Smooth muscle cell (in vitro differentiated cells): ENCODE results near the gene KAZN. TPM values are rescaled to one million over a fixed set of nuclear protein-coding genes. Genes with fewer than 3 reads are reported as not detected.

Experiments
- DNase-seq: peaks from one replicate; lab custom pipeline; 2025; ENCODE audit not compliant: unreplicated experiment; lab: John Stamatoyannopoulos, UW
- H2AFZ ChIP-seq: fragments of 200-600 bp; sonication (generic); 2 replicates; pipeline ENCODE4 v1.6.0; 2016; ENCODE audit warnings: antibody characterized with exemption, low read depth, mild to moderate bottlenecking
- H3F3A ChIP-seq: fragments of 200-600 bp; sonication (generic); 2 replicates; pipeline ENCODE4 v1.6.0; 2017; ENCODE audit warnings: antibody characterized with exemption, low read depth
- H3K27ac ChIP-seq: fragments of 200-600 bp; sonication (generic); 2 replicates; pipeline ENCODE4 v1.5.1; 2016; ENCODE audit warnings: low read depth, mild to moderate bottlenecking
- H3K27me3 ChIP-seq: fragments of 200-600 bp; sonication (generic); 2 replicates; pipeline ENCODE4 v1.6.1; 2016; ENCODE audit warnings: low read depth, mild to moderate bottlenecking
- H3K36me3 ChIP-seq: fragments of 200-600 bp; sonication (generic); 2 replicates; pipeline ENCODE4 v1.5.1; 2016; ENCODE audit warnings: low read depth
- H3K4me1 ChIP-seq: fragments of 200-600 bp; sonication (generic); 2 replicates; pipeline ENCODE4 v1.5.1; 2016; ENCODE audit warnings: low read depth
- H3K4me2 ChIP-seq: fragments of 200-600 bp; sonication (generic); 2 replicates; pipeline ENCODE4 v1.6.0; 2016; ENCODE audit warnings: mild to moderate bottlenecking
- H3K4me3 ChIP-seq: fragments of 200-600 bp; sonication (generic); 2 replicates; pipeline ENCODE4 v1.5.1; 2016; ENCODE audit warnings: mild to moderate bottlenecking
- H3K79me2 ChIP-seq: fragments of 200-600 bp; sonication (generic); 2 replicates; pipeline ENCODE4 v1.6.0; 2016; ENCODE audit warnings: low read depth, mild to moderate bottlenecking
- H3K9ac ChIP-seq: fragments of 200-600 bp; sonication (generic); 2 replicates; pipeline ENCODE4 v1.6.0; 2016; ENCODE audit warnings: low read depth
- H3K9me3 ChIP-seq: fragments of 200-600 bp; sonication (generic); replicated peaks from 2 replicates; pipeline ENCODE4 v1.5.1; 2016; ENCODE audit warnings: low read depth
- H4K20me1 ChIP-seq: fragments of 200-600 bp; sonication (generic); 2 replicates; pipeline ENCODE4 v1.6.0; 2016; ENCODE audit warnings: low read depth
- WGBS: methylation state at CpG from one replicate; pipeline ENCODE4 v1.1.7; 2016; ENCODE audit warnings: low lambda C conversion rate; 5-methylcytosine and 5-hydroxymethylcytosine counted together
- polyA plus RNA-seq: library from polyadenylated mRNA; unstranded; fragments of >200 nt; fragmentation: Nextera tagmentation; extraction: Ambion mirVana; gene quantifications from 2 replicates; pipeline ENCODE4 v1.2.1, GENCODE V29; 2016
- total RNA-seq: library from RNA; depleted of rRNA; stranded (reverse); fragments of >200 nt; gene quantifications from 2 replicates; pipeline ENCODE4 v1.2.3, GENCODE V29; 2014
- TF ChIP-seq, protein P1 (sequence below): fragments of 200-600 bp; sonication (generic); IDR thresholded peaks from 2 replicates; pipeline ENCODE4 v1.5.1; 2017; ENCODE audit warnings: borderline replicate concordance, mild to moderate bottlenecking, antibody characterized with exemption; ENCODE audit not compliant: insufficient read depth, poor library complexity, severe bottlenecking

The KAZN gene
- total and polyA plus RNA-seq, 2 experiments from 2014 or later = 6.3 to 8.2 TPM

DNA sequence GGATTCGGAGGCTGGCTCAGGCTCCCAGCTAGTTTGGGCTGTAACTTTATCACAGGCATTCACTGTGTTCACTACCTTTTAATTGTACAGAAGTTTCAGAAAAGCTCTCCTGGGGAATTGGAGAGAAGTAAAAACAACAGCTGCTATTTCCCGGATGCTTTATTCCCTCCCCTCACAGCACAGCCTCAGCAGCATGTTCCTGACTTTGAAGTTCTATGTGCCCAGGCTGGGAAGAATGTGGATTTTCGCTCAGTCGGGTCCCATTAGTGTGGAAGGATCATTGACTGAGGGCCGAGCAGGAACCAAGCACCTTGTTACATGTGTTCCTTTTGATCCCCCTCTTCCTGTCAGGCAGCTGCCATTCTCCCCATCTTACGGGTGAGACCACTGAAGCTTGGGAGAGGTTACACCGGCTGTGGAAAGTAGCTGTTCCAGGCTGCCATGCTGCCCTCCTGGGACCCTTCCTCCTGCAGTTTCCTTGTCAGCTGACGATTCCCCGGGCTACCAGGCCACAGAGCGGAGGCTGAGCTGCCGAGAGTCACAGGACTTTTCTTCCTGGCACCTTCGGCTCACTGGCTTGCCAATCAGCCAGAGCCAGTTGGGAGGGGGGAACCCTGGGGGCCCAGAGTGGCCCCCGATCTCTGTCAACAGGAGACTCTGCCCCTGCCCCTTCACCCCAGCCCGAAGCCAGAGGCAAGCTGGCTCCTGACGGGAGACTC lies 331.9 kb downstream of the KAZN start:
- Histone ChIP-seq H3K36me3 (no peaks in the 10 kb centered on the region), H3K79me2 (peaks cover 8% of the 10 kb centered on the region), H3K27ac (no peak overlapping the region), H4K20me1 (peaks cover 4% of the 10 kb centered on the region), H3K9ac (no peak overlapping the region), H3K9me3 (no peaks in the 10 kb centered on the region), H3K4me3 (no peak overlapping the region), H3K4me2 (no peak overlapping the region), H2AFZ (no peak overlapping the region), H3F3A (peaks cover 11% of the 10 kb centered on the region), H3K27me3 (no peaks in the 10 kb centered on the region), H3K4me1 (peaks cover 17% of the 10 kb centered on the region)
- TF ChIP-seq, protein P1, sequence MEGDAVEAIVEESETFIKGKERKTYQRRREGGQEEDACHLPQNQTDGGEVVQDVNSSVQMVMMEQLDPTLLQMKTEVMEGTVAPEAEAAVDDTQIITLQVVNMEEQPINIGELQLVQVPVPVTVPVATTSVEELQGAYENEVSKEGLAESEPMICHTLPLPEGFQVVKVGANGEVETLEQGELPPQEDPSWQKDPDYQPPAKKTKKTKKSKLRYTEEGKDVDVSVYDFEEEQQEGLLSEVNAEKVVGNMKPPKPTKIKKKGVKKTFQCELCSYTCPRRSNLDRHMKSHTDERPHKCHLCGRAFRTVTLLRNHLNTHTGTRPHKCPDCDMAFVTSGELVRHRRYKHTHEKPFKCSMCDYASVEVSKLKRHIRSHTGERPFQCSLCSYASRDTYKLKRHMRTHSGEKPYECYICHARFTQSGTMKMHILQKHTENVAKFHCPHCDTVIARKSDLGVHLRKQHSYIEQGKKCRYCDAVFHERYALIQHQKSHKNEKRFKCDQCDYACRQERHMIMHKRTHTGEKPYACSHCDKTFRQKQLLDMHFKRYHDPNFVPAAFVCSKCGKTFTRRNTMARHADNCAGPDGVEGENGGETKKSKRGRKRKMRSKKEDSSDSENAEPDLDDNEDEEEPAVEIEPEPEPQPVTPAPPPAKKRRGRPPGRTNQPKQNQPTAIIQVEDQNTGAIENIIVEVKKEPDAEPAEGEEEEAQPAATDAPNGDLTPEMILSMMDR = no peak
- WGBS = 88% methylated on average over 15 of the region's 15 CpGs
- DNase-seq = no peak

DNA sequence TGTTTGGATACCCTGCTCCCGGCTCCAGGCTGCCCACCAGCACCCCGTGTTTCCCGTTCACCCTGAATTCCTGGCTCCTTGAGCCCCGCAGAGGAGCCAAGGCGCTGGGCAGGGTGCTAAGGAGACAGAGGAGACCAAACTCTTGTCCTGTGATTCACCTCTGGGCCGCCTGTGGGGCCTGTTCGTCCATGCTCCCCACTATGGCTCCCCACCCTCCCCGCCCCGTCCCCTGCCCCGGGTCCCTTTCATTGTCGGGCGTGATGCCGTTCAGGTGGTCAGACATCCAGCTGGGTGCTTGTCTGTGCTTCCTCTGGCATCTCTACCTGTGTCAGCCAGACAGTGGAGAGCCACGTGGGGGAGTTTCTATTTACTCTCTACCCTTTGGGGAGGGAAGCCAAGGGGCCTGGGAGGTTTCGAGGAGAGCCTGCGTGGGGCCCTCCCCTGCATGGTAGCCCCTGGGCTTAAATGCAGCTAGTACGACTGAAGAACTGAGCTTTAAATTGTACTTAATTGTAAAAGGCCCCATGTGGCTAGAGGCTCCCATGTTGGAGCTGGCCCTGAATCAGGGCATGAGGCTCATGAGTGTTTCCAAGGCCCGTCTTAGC lies 333.7 kb downstream of the KAZN start:
- Histone ChIP-seq H3K9ac (no peak overlapping the region), H3K4me1 (peaks cover 9% of the 10 kb centered on the region), H3K9me3 (no peaks in the 10 kb centered on the region), H2AFZ (no peak overlapping the region), H3K27me3 (no peaks in the 10 kb centered on the region), H3K4me2 (no peak overlapping the region), H3F3A (peaks cover 11% of the 10 kb centered on the region), H3K27ac (no peak overlapping the region), H3K79me2 (peaks cover 8% of the 10 kb centered on the region), H3K36me3 (no peaks in the 10 kb centered on the region), H3K4me3 (no peak overlapping the region), H4K20me1 (no peaks in the 10 kb centered on the region)
- TF ChIP-seq, protein P1 = no peak
- DNase-seq = no peak
- 95% methylated on average over 18 of the region's 18 CpGs for WGBS

DNA sequence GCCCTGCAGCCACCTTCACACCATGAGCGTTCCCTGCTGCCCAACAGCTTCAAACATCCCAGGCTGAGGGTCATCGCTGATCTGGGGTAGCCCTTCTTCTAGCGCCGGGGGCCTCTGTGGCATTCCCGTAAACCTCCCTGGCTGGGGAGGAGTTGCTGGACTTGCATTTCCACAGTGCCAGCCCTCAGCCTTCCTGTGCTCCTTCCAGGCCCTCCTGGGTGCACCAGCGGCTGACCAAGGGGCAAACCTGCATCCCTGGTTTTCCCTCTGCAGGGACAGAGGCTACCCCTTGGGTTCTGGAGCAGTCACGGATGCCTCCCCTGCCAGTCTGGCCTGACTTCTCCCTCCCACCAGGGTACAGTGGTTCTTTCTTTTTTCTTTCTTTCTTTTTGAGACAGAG lies 336.4 kb downstream of the KAZN start:
- 93% methylated on average over 7 of the region's 7 CpGs for WGBS
- no peak overlapping the region for H3K4me2 ChIP-seq
- H4K20me1 ChIP-seq = no peaks in the 10 kb centered on the region
- no peak overlapping the region for H3K4me3 ChIP-seq
- H3K4me1 ChIP-seq = peaks cover 2% of the 10 kb centered on the region
- no peaks in the 10 kb centered on the region for H3K36me3 ChIP-seq
- H3K27me3 ChIP-seq = no peaks in the 10 kb centered on the region
- H3F3A ChIP-seq = no peaks in the 10 kb centered on the region
- H3K27ac ChIP-seq = no peak overlapping the region
- no peaks in the 10 kb centered on the region for H3K9me3 ChIP-seq
- no peak overlapping the region for H2AFZ ChIP-seq
- peaks cover 8% of the 10 kb centered on the region for H3K79me2 ChIP-seq
- no peak overlapping the region for H3K9ac ChIP-seq
- DNase-seq = no peak
- TF ChIP-seq, protein P1 = no peak
